Heart right ventricle (tissue), 16 donors: Measurements from ENCODE around the gene PITX2. TPM values are rescaled to one million over a fixed set of nuclear protein-coding genes. Genes with fewer than 3 reads are reported as not detected.

Experiments used
- ATAC-seq, 8 donors: fragments of 200-7000 bp; cut with Tn5 transposase; one replicate each; pipeline ENCODE4 v1.9.1; 2020; ENCODE audit warnings: mild to moderate bottlenecking in 8 of 8, moderate library complexity in 8 of 8, moderate number of reproducible peaks in 1 of 8
- DNase-seq, 2 donors: peaks; one replicate each; pipeline ENCODE4 v3.0.0-alpha.2; 2020
- H3K27ac ChIP-seq, 10 donors: fragments of 200-600 bp; sonication (generic) in 2 of 10; one replicate each; pipeline versions ENCODE4 v1.5.0 to v1.8.0; 2020 to 2022; ENCODE audit warnings: mild to moderate bottlenecking in 3 of 10
- H3K27me3 ChIP-seq, 7 donors: fragments of 200-600 bp; one replicate each; pipeline ENCODE4 v1.8.0; 2021 to 2022; ENCODE audit warnings: mild to moderate bottlenecking in 2 of 7
- H3K36me3 ChIP-seq, 9 donors: fragments of 200-600 bp; sonication (generic) in 1 of 9; one replicate each; pipeline versions ENCODE4 v1.5.0 to v1.8.0; 2020 to 2022; ENCODE audit warnings: mild to moderate bottlenecking in 2 of 9
- H3K4me1 ChIP-seq, 9 donors: fragments of 200-600 bp; sonication (generic) in 1 of 9; one replicate each; pipeline versions ENCODE4 v1.5.0 to v1.8.0; 2020 to 2022; ENCODE audit warnings: mild to moderate bottlenecking in 4 of 9
- H3K4me3 ChIP-seq, 10 donors: fragments of 200-600 bp; sonication (generic) in 2 of 10; one replicate each; pipeline versions ENCODE4 v1.5.0 to v1.8.0; 2020 to 2022; ENCODE audit warnings: mild to moderate bottlenecking in 7 of 10, moderate library complexity in 2 of 10
- H3K9me3 ChIP-seq, 11 donors: fragments of 200-600 bp in 10 of 11; sonication (generic) in 2 of 11; one replicate each; pipeline versions ENCODE4 v1.5.0 to v1.8.0; 2013 to 2022; ENCODE audit warnings: mild to moderate bottlenecking in 2 of 11, control low read depth in 1 of 11, moderate library complexity in 1 of 11
- WGBS, 2 donors: extraction: QIAGEN DNeasy Blood & Tissue Kit; methylation state at CpG; one replicate each; pipeline ENCODE4 v1.1.7; 2013; ENCODE audit warnings: inconsistent platforms in 1 of 2; 5-methylcytosine and 5-hydroxymethylcytosine counted together
- intact Hi-C, 10 donors: fragments of 100-400 bp; cut with DNase I; formaldehyde crosslinking; loops; one replicate each; pipeline versions ENCODE4 v1.11.1 to v1.14.2; 2022
- polyA plus RNA-seq, 2 donors: library from polyadenylated mRNA; stranded (reverse); fragments of 200-250 nt; gene quantifications; one replicate each; pipeline ENCODE4 v1.2.3, GENCODE V29; 2013
- total RNA-seq, 10 donors: library from RNA; stranded (reverse); fragmentation: NEBNext Ultra II Directional in 3 of 10; extraction: Animal tissue kit (Norgen Biotek cat#: 25700) in 3 of 10; gene quantifications; one replicate each; pipeline versions ENCODE4 v1.2.1 to v1.2.4, GENCODE V29; 2021 to 2023
- TF ChIP-seq, protein P1 (sequence below), 9 donors: fragments of 200-600 bp; sonication (generic) in 2 of 9; IDR thresholded peaks; one replicate each; pipeline versions ENCODE4 v1.5.0 to v1.8.0; 2021 to 2022; ENCODE audit warnings: antibody characterized with exemption in 9 of 9, mild to moderate bottlenecking in 5 of 9, moderate library complexity in 1 of 9
- donor health status: Arrhythmogenic right ventricular cardiomyopathy.
- donor health status: ischemic (EF 13 %, LVEDD 7.1; RV severe dilation, severe dysfunction).
- donor health status: healthy with polysubstance abuse.
- donor health status: DM: no; HTN: yes; CAD: no.
- donor health status: DM: no; HTN: no; CAD: no.
- donor health status: ischemic (EF 25% LVEDD 6.9; RV normal size, moderate dysfunction).
- donor health status: ischemic (EF 25% LVEDD 5.7; RV mildly dilated, moderate dysfunction).
- donor health status: healthy.
- donor health status: DM: yes; HTN: yes; CAD: no.
- donor health status: Ischemic cardiomyopathy.
- donor health status: ischemic (EF 35%, LVEDD 5.7; RV mildly dilated, moderate dysfunction).
- donor health status: nonischemic (EF 11% LVEDD 7.7; RV severe dilation, severe dysfunction).
- donor health status: DM: yes; HTN: yes; CAD: no.
- donor health status: PGD.
- donor health status: ischemic (EF 29% LVEDD 5.4; RV normal size, mild dysfunction).
- donor health status: nonischemic (EF 23%, LVEDD 6.1; RV moderate dilation, normal function).

PITX2 gene
- total and polyA plus RNA-seq, 12 donors = 0.04 to 0.57 (median 0.10) TPM; not detected in 9

DNA sequence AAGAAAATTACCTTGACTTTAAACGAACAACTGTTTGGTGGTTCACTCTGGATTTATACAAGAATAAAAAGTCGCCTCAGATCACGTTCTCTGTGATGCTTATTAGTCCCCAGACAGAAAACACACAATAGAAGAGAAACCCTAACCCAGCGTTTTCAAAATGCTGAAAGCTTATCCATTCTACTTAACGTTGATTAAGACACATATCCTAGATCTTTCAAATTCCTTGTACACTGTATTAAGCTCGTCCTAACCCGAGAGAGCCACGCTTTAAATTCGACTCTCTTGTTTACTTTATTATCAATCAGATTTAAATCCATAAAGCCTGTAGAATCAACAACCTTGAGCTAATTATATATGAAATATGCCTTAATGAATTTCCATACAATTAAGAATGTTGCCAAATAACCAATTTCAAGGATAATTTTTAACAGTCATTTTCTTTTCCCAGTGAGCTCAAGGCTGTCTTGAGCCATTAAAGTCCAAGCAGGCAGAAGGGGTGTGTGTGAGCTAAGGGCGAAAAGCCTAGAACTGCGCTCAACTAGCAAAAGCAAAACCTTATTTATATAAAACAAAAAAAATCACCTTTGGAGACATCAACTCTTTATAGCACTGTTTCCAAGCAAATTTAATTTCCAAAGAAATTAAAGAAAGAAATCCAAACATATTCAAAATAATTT lies 981 bp upstream of the PITX2 start:
- intact Hi-C loops = loop anchor here in 1 of 10 donors (10.0 kb wide), 1 partner anchor 661 kb away; no protein-coding TSS in a partner anchor
- H3K27me3 ChIP-seq = peaks cover 61 to 100% (median 100%) of the 10 kb centered on the region in 7 donors
- peaks cover 0 to 38% (median 29%) of the 10 kb centered on the region in 9 donors for H3K4me1 ChIP-seq
- H3K36me3 ChIP-seq = no peaks in the 10 kb centered on the region
- no peaks in the 10 kb centered on the region for H3K9me3 ChIP-seq
- DNase-seq (no peak), ATAC-seq (no peak)
- H3K27ac ChIP-seq = no peak overlapping the region
- H3K4me3 ChIP-seq = no peak overlapping the region
- TF ChIP-seq, protein P1, sequence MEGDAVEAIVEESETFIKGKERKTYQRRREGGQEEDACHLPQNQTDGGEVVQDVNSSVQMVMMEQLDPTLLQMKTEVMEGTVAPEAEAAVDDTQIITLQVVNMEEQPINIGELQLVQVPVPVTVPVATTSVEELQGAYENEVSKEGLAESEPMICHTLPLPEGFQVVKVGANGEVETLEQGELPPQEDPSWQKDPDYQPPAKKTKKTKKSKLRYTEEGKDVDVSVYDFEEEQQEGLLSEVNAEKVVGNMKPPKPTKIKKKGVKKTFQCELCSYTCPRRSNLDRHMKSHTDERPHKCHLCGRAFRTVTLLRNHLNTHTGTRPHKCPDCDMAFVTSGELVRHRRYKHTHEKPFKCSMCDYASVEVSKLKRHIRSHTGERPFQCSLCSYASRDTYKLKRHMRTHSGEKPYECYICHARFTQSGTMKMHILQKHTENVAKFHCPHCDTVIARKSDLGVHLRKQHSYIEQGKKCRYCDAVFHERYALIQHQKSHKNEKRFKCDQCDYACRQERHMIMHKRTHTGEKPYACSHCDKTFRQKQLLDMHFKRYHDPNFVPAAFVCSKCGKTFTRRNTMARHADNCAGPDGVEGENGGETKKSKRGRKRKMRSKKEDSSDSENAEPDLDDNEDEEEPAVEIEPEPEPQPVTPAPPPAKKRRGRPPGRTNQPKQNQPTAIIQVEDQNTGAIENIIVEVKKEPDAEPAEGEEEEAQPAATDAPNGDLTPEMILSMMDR (IDR thresholded peaks at IDR 0.05) = no peak
- WGBS, 2 donors = 14% methylated on average over 11 of the region's 11 CpGs

GRCh38 chr4:110621839-110622751 lies 782 bp downstream of the PITX2 start:
- no peaks in the 10 kb centered on the region for H3K36me3 ChIP-seq
- peaks cover 47 to 100% (median 100%) of the 10 kb centered on the region in 7 donors for H3K27me3 ChIP-seq
- H3K27ac ChIP-seq = no peak overlapping the region
- H3K9me3 ChIP-seq = no peaks in the 10 kb centered on the region
- DNase-seq = no peak
- H3K4me1 ChIP-seq = peaks cover 0 to 38% (median 29%) of the 10 kb centered on the region in 9 donors
- peak in 2 of 8 donors; percentile 8 to 28 for ATAC-seq
- intact Hi-C loops = loop anchor here in 1 of 10 donors (10.0 kb wide), 1 partner anchor 663 kb away; no protein-coding TSS in a partner anchor
- TF ChIP-seq, protein P1 (IDR thresholded peaks at IDR 0.05) = no peak
- WGBS, 2 donors = 2% methylated on average over 73 of the region's 73 CpGs
- H3K4me3 ChIP-seq = peak overlapping the region in 9 of 10 donors; percentile 18 to 49 (median 42)

- no peaks in the 10 kb centered on the region for H3K9me3 ChIP-seq
- no peak for ATAC-seq
- no peak overlapping the region for H3K27ac ChIP-seq
- peak overlapping the region in 7 of 10 donors; percentile 11 to 49 (median 43) for H3K4me3 ChIP-seq
- no peaks in the 10 kb centered on the region for H3K36me3 ChIP-seq
- TF ChIP-seq, protein P1 (IDR thresholded peaks at IDR 0.05) = no peak
- H3K27me3 ChIP-seq = peaks cover 45 to 100% (median 100%) of the 10 kb centered on the region in 7 donors
- DNase-seq = no peak
- WGBS, 2 donors = 3 to 5% methylated on average over 40 of the region's 40 CpGs
- intact Hi-C loops = loop anchor here in 1 of 10 donors (10.0 kb wide), 1 partner anchor 663 kb away; no protein-coding TSS in a partner anchor
- H3K4me1 ChIP-seq = peaks cover 0 to 38% (median 29%) of the 10 kb centered on the region in 9 donors
Observed at GRCh38 chr4:110621328-110621812, 1.5 kb downstream of the PITX2 start.
